T-helper 2 cell treated with Interferon-gamma antibody and Interleukin-4, amounts not matched to agents 5 μg/mL and 100 μg/mL, for 36 hours (primary cell): ENCODE results near the gene PLK4.
"Not testable (repeated sequence)": the region's sequence is repeated elsewhere in the genome, so short reads cannot be mapped to it uniquely, and the experiment has no call there.

Experiments
- DNase-seq: peaks from one replicate; pipeline ENCODE4 v3.0.0; 2021; ENCODE audit warnings: low spot score
- H3K27ac Mint-ChIP-seq: one replicate; pipeline ENCODE4 v1.8.0; 2021; ENCODE audit warnings: mild to moderate bottlenecking, mixed read lengths
- H3K27me3 Mint-ChIP-seq: one replicate; pipeline ENCODE4 v1.8.0; 2021; ENCODE audit warnings: low read depth, mixed read lengths
- H3K36me3 Mint-ChIP-seq: one replicate; pipeline ENCODE4 v1.8.0; 2021; ENCODE audit warnings: low read depth, mixed read lengths
- H3K4me1 Mint-ChIP-seq: one replicate; pipeline ENCODE4 v1.8.0; 2021; ENCODE audit warnings: low read depth, mixed read lengths
- H3K4me3 Mint-ChIP-seq: one replicate; pipeline ENCODE4 v1.8.0; 2022; ENCODE audit warnings: mild to moderate bottlenecking, moderate library complexity, mixed read lengths
- H3K9me3 Mint-ChIP-seq: one replicate; pipeline ENCODE4 v1.8.0; 2021; ENCODE audit warnings: mixed read lengths

Gene PLK4

GRCh38 chr4:127870688-127871087 is 10.0 kb upstream of the PLK4 start:
- DNase-seq = no peak
- peaks cover 8% of the 10 kb centered on the region for H3K4me1 Mint-ChIP-seq
- H3K27ac Mint-ChIP-seq = no peak overlapping the region
- peaks cover 7% of the 10 kb centered on the region for H3K36me3 Mint-ChIP-seq
- peaks cover 5% of the 10 kb centered on the region for H3K9me3 Mint-ChIP-seq
- no peak overlapping the region for H3K4me3 Mint-ChIP-seq
- no peaks in the 10 kb centered on the region for H3K27me3 Mint-ChIP-seq

- no peak for DNase-seq
- peaks cover 3% of the 10 kb centered on the region for H3K27me3 Mint-ChIP-seq
- H3K27ac Mint-ChIP-seq = no peak overlapping the region
- H3K9me3 Mint-ChIP-seq = no peaks in the 10 kb centered on the region
- no peak overlapping the region for H3K4me3 Mint-ChIP-seq
- H3K36me3 Mint-ChIP-seq = peaks cover 11% of the 10 kb centered on the region
- H3K4me1 Mint-ChIP-seq = peaks cover 19% of the 10 kb centered on the region
Measured at GRCh38 chr4:127875791-127876190, 4.9 kb upstream of the PLK4 start.

- Mint-ChIP-seq H3K27me3 (peaks cover 3% of the 10 kb centered on the region), H3K27ac (peak overlapping the region; percentile 97), H3K36me3 (peaks cover 37% of the 10 kb centered on the region), H3K9me3 (no peaks in the 10 kb centered on the region), H3K4me1 (peaks cover 31% of the 10 kb centered on the region), H3K4me3 (peak overlapping the region; percentile 99)
- no peak for DNase-seq
Measured at GRCh38 chr4:127881563-127881864, 821 bp downstream of the PLK4 start.

DNA sequence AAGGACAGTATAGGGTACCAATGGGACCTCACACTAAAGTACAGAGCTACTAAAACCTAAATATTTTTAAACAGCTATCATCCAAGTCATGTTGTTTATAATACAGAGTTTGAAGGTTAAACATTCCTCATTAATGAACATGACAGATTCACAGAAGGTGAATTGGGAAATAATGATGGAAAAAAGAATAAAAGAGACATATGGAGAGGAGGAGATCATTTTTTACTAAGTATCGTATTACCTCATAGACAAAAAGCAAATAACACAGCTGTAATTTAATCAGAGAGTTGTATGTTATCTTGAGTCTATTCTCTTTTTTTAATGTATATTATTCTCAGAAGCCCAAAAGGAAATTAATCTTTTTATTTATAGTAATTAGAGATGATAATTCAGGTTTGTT is 7.9 kb downstream of the PLK4 start:
- H3K9me3 Mint-ChIP-seq = no peaks in the 10 kb centered on the region
- H3K27ac Mint-ChIP-seq = no peak overlapping the region
- peaks cover 65% of the 10 kb centered on the region for H3K36me3 Mint-ChIP-seq
- peaks cover 30% of the 10 kb centered on the region for H3K4me1 Mint-ChIP-seq
- H3K27me3 Mint-ChIP-seq = no peaks in the 10 kb centered on the region
- peak overlapping the region; percentile 34 for H3K4me3 Mint-ChIP-seq
- DNase-seq = no peak

DNA sequence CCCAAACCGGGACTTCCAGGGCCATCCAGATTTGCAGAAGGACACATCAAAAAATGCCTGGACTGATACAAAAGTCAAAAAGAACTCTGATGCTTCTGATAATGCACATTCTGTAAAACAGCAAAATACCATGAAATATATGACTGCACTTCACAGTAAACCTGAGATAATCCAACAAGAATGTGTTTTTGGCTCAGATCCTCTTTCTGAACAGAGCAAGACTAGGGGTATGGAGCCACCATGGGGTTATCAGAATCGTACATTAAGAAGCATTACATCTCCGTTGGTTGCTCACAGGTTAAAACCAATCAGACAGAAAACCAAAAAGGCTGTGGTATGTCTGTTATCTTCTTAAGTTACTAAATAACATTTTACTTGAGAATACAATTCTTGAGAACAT is 9.2 kb downstream of the PLK4 start:
- peaks cover 33% of the 10 kb centered on the region for H3K4me1 Mint-ChIP-seq
- peaks cover 64% of the 10 kb centered on the region for H3K36me3 Mint-ChIP-seq
- DNase-seq = no peak

GRCh38 chr4:127896069-127896468 is 15.4 kb downstream of the PLK4 start:
- Mint-ChIP-seq H3K4me1 (peaks cover 6% of the 10 kb centered on the region), H3K27ac (no peak overlapping the region), H3K9me3 (peaks cover 11% of the 10 kb centered on the region), H3K4me3 (no peak overlapping the region), H3K27me3 (no peaks in the 10 kb centered on the region), H3K36me3 (peaks cover 59% of the 10 kb centered on the region)
- DNase-seq = no peak

More for the DNA sequence above, 9.2 kb downstream of the PLK4 start:
- Mint-ChIP-seq H3K4me3 (no peak overlapping the region), H3K9me3 (no peaks in the 10 kb centered on the region), H3K27me3 (no peaks in the 10 kb centered on the region), H3K27ac (no peak overlapping the region)

DNA sequence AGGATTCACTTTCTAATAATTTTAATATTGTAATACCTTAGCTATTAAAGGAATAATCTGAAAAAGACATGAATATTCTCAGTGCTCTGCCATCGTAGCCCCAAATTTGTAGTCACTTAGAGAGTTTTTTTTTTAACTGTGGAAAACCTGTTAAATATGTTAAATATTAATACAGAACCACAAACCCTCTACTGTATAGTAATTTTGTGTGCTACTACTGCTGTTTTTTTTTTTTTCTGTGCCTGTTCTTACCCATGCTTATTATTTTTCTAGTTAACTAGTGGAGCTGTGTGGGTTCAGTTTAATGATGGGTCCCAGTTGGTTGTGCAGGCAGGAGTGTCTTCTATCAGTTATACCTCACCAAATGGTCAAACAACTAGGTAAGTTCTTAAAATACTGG is 15.8 kb downstream of the PLK4 start:
- Mint-ChIP-seq H3K9me3 (peaks cover 11% of the 10 kb centered on the region), H3K4me3 (no peak overlapping the region), H3K27ac (no peak overlapping the region), H3K36me3 (peaks cover 59% of the 10 kb centered on the region), H3K4me1 (peaks cover 7% of the 10 kb centered on the region), H3K27me3 (no peaks in the 10 kb centered on the region)
- DNase-seq = no peak

DNA sequence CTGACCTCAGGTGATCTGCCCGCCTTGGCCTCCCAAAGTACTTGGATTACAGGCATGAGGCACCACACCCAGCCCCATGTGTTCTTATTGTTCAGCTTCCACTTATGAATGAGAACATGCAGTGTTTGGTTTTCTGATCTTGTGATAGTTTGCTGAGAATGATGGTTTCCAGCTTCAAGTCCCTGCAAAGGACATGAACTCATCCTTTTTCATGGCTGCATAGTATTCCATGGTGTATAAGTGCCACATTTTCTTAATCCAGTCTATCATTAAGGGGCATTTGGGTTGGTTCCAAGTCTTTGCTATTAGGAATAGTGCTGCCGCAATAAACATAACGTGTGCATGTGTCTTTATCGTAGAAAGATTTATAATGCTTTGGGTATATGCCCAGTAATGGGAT is 19.0 kb downstream of the PLK4 start:
- H3K27me3 Mint-ChIP-seq, H3K4me1 Mint-ChIP-seq, H3K4me3 Mint-ChIP-seq, DNase-seq, H3K27ac Mint-ChIP-seq: not testable (repeated sequence)
- H3K36me3 Mint-ChIP-seq = peaks cover 49% of the 10 kb centered on the region
- H3K9me3 Mint-ChIP-seq = peaks cover 11% of the 10 kb centered on the region

DNA sequence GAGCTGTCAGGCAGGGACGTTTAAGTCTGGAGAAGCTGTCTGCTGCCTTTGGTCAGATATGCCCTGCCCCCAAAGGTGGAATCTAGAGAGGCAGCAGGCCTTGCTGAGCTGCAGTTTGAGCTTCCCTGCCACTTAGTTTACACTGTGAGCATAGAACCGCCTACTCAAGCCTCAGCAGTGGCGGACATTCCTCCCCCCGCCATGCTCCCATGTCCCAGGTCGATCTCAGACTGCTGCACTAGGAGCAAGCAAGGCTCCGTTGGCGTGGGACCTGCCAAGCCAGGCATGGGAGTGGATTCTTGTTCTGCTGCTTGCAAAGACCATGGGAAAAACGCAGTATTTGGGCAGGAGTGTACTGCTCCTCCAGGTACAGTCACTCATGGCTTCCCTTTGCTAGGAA is 24.3 kb downstream of the PLK4 start:
- Mint-ChIP-seq H3K27me3 (no peaks in the 10 kb centered on the region), H3K27ac (no peak overlapping the region), H3K4me3 (no peak overlapping the region), H3K4me1 (peaks cover 1% of the 10 kb centered on the region), H3K9me3 (peaks cover 7% of the 10 kb centered on the region), H3K36me3 (peaks cover 14% of the 10 kb centered on the region)
- DNase-seq = no peak

DNA sequence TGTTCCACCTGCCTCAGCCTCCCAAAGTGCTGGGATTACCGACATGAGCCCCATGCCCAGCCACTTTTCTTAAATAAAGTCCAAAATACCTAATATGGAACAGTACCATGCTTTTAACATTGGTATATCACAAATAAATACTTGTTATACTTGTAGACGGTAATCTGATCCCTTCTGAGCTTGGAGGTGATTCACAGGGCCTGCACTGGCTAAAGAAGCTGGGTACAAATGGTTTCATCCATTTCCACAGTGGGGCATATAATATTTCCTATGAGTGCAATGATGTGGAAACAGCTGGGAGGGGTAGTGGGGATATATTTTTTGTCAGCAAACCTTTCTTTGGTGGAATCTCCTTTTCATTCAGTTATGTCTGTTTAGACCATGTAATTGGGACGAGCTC is 35.8 kb downstream of the PLK4 start:
- Mint-ChIP-seq H3K27ac (no peak overlapping the region), H3K4me3 (no peak overlapping the region), H3K36me3 (peaks cover 11% of the 10 kb centered on the region), H3K4me1 (no peaks in the 10 kb centered on the region), H3K9me3 (no peaks in the 10 kb centered on the region), H3K27me3 (no peaks in the 10 kb centered on the region)
- DNase-seq = no peak

GRCh38 chr4:127917151-127917550 is 36.5 kb downstream of the PLK4 start:
- Mint-ChIP-seq H3K4me3 (no peak overlapping the region), H3K4me1 (no peaks in the 10 kb centered on the region), H3K36me3 (peaks cover 11% of the 10 kb centered on the region), H3K27ac (no peak overlapping the region), H3K27me3 (no peaks in the 10 kb centered on the region), H3K9me3 (no peaks in the 10 kb centered on the region)
- no peak for DNase-seq

DNA sequence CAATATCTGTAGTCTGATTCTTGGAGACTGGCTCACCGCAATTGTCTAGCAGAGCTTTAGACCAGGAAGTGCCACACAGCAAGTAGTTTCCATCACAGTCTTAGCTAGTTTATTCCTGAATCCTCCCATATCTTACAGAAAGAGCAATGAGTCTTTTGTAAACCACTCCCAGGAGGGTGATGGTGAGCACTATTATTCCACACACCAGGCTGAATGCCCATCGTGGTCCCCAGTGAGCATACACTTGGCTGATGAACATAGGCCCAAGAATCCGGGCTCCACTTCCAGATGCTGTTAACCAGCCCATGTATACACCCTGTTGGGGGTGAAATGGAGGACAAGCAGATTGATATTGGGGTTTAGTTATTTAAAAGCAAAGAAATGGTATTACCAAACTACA is 39.8 kb downstream of the PLK4 start:
- Mint-ChIP-seq H3K4me3 (no peak overlapping the region), H3K9me3 (no peaks in the 10 kb centered on the region), H3K27ac (no peak overlapping the region), H3K36me3 (peaks cover 25% of the 10 kb centered on the region), H3K27me3 (no peaks in the 10 kb centered on the region), H3K4me1 (no peaks in the 10 kb centered on the region)
- DNase-seq = no peak

GRCh38 chr4:127922226-127922625 is 41.5 kb downstream of the PLK4 start:
- H3K27me3 Mint-ChIP-seq = no peaks in the 10 kb centered on the region
- H3K4me3 Mint-ChIP-seq = no peak overlapping the region
- peaks cover 33% of the 10 kb centered on the region for H3K36me3 Mint-ChIP-seq

DNA sequence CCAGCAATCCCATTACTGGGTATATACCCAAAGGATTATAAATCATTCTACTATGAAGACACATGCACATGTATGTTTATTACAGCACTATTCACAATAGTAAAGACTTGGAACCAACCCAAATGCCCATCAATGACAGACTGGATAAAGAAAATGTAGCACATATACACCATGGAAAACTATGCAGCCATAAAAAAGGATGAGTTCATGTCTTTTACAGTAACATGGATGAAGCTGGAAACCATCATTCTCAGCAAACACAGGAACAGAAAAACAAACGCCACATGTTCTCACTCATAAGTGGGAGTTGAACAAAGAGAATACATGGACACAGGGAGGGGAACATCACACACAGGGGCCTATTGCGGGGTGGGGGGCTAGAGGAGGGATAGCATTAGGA is 45.0 kb downstream of the PLK4 start:
- peaks cover 30% of the 10 kb centered on the region for H3K36me3 Mint-ChIP-seq
- H3K4me3 Mint-ChIP-seq, H3K9me3 Mint-ChIP-seq, DNase-seq, H3K4me1 Mint-ChIP-seq, H3K27ac Mint-ChIP-seq, H3K27me3 Mint-ChIP-seq: not testable (repeated sequence)

More at GRCh38 chr4:127922226-127922625, 41.5 kb downstream of the PLK4 start:
- no peaks in the 10 kb centered on the region for H3K4me1 Mint-ChIP-seq
- H3K9me3 Mint-ChIP-seq = no peaks in the 10 kb centered on the region
- H3K27ac Mint-ChIP-seq = no peak overlapping the region
- DNase-seq = no peak

DNA sequence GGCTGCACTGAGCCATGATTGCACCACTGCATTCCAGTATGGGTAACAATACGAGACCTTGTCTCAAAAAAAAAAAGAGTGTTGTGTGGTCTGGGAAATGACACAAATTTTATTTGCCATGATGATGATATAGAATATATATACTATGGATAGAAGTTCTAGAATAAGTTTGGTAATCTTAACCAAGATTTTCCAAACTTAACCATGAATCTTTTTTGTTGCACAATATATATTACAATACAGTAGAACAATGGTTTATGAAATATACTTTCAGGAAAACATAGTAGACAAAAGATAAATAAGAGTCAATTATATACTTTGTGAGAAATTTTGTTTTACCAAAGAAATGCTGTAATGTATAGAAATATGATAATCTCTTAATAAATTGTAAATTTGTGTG is 49.5 kb downstream of the PLK4 start:
- no peaks in the 10 kb centered on the region for H3K27me3 Mint-ChIP-seq
- no peak overlapping the region for H3K27ac Mint-ChIP-seq
- H3K4me1 Mint-ChIP-seq = no peaks in the 10 kb centered on the region
- H3K9me3 Mint-ChIP-seq = no peaks in the 10 kb centered on the region
- H3K36me3 Mint-ChIP-seq = peaks cover 16% of the 10 kb centered on the region
- DNase-seq = no peak
- H3K4me3 Mint-ChIP-seq = no peak overlapping the region
